Effector memory CD8-positive, alpha-beta T cell (primary cell): Measurements from ENCODE around the gene DEF6.

ENCODE experiments used
- ATAC-seq: fragments of 150-1000 bp; cut with Tn5 transposase; replicated peaks from 2 replicates; pipeline ENCODE4 v1.10.0; 2021; ENCODE audit warnings: mild to moderate bottlenecking, moderate library complexity
- DNase-seq, 3 experiments: peaks; one replicate each; pipeline ENCODE4 v3.0.0; 2021
- H3K27ac Mint-ChIP-seq, 2 donors: one replicate each; pipeline ENCODE4 v1.8.0; 2022; ENCODE audit warnings: mild to moderate bottlenecking in 2 of 2, mixed read lengths in 2 of 2, moderate library complexity in 2 of 2
- H3K27me3 Mint-ChIP-seq, 2 donors: one replicate each; pipeline ENCODE4 v1.8.0; 2022; ENCODE audit warnings: mixed read lengths in 2 of 2
- H3K36me3 Mint-ChIP-seq: one replicate; pipeline ENCODE4 v1.8.0; 2022; ENCODE audit warnings: mild to moderate bottlenecking, moderate library complexity, mixed read lengths; ENCODE audit not compliant: insufficient read depth
- H3K4me1 Mint-ChIP-seq, 2 donors: one replicate each; pipeline ENCODE4 v1.8.0; 2022; ENCODE audit warnings: low read depth in 2 of 2, mixed read lengths in 2 of 2
- H3K4me3 Mint-ChIP-seq, 2 donors: one replicate each; pipeline ENCODE4 v1.8.0; 2022; ENCODE audit warnings: mild to moderate bottlenecking in 2 of 2, mixed read lengths in 2 of 2, moderate library complexity in 2 of 2
- H3K9me3 Mint-ChIP-seq, 2 donors: one replicate each; pipeline ENCODE4 v1.8.0; 2022; ENCODE audit warnings: mixed read lengths in 2 of 2

Gene DEF6

DNA sequence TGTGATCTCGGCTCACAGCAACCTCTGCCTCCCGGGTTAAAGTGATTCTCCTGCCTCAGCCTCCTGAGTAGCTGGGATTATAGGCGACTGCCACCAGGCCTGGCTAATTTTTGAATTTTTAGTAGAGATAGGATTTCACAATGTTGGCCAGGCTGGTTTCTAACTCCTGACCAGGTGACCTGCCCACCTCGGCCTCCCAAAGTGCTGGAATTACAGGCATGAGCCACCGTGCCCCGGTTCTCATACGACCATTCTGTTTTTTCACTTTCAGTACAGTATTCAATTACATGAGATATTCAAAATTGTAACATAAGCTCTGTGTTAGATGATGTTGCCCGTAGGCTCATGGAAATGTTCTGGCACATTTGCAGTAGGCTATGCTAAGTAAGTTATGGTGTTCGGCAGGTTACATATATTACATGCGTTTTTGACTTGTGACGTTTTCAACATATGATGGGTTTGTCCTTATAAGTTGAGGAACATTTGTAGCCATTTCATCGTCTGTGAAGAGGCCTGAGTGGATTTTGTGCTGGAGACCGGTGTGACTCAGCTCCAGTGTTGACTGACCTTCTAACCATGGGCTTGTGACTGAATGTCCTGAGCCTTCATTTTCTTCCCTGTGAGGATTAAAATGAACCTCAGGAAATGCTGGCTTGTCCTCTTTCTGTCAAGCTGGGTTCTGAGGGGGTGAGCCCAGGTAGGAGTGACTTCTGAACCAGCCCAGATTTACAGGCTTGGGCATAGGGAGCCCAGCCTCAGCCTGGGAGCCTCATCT is 56.9 kb downstream of the DEF6 start:
- H3K27me3 Mint-ChIP-seq = no peaks in the 10 kb centered on the region
- DNase-seq = no peak
- no peaks in the 10 kb centered on the region for H3K9me3 Mint-ChIP-seq
- H3K4me3 Mint-ChIP-seq = no peak overlapping the region
- H3K4me1 Mint-ChIP-seq = peaks cover 17 to 24% of the 10 kb centered on the region in 2 donors
- no peak overlapping the region for H3K27ac Mint-ChIP-seq
- H3K36me3 Mint-ChIP-seq = peaks cover 52% of the 10 kb centered on the region
- ATAC-seq = no peak

DNA sequence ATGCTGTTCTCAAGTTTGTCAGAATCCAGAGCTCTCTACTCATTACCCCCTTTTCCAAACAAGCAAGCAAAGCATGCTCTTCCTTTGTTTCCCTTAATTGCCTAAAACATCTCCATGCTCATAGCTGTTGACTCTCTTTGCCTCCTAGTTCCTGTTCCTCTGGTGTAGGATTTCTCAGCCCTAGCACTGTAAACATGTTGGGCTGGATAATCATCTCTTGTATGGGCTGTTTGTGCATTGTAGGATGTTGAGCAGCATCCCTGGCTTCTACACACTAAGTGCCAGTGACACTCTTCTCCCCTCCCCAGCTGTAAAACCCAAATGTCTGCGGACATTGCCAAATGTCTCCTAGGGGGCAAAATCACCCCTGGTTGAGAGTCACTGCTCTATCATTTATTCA is 58.8 kb downstream of the DEF6 start:
- ATAC-seq (no peak), DNase-seq (no peak)
- Mint-ChIP-seq H3K27ac (peak overlapping the region in 1 of 2 donors; percentile 1), H3K9me3 (no peaks in the 10 kb centered on the region), H3K36me3 (peaks cover 41% of the 10 kb centered on the region), H3K27me3 (no peaks in the 10 kb centered on the region), H3K4me1 (peaks cover 18 to 31% of the 10 kb centered on the region in 2 donors), H3K4me3 (no peak overlapping the region)

DNA sequence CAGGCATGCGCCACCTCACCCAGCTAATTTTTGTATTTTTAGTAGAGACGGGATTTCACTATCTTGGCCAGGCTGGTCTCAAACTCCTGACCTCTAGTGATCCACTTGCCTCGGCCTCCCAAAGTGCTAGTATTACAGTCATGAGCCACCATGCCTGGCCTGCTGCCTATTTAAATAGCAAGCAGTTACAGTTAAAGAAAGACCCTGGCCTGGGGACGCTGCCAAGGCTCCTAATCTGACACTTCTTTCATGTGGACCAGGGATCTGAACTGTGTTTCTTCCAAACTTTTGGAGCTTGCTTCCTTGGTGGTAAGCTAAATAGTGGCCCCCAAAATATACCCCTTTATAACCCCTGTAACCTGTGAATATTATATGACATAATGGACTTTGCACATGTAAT is 60.1 kb downstream of the DEF6 start:
- peaks cover 18 to 38% of the 10 kb centered on the region in 2 donors for H3K4me1 Mint-ChIP-seq
- ATAC-seq = no peak
- H3K9me3 Mint-ChIP-seq = no peaks in the 10 kb centered on the region
- H3K27ac Mint-ChIP-seq = no peak overlapping the region
- no peaks in the 10 kb centered on the region for H3K27me3 Mint-ChIP-seq
- H3K4me3 Mint-ChIP-seq = no peak overlapping the region
- H3K36me3 Mint-ChIP-seq = peaks cover 28% of the 10 kb centered on the region
- DNase-seq = no peak

DNA sequence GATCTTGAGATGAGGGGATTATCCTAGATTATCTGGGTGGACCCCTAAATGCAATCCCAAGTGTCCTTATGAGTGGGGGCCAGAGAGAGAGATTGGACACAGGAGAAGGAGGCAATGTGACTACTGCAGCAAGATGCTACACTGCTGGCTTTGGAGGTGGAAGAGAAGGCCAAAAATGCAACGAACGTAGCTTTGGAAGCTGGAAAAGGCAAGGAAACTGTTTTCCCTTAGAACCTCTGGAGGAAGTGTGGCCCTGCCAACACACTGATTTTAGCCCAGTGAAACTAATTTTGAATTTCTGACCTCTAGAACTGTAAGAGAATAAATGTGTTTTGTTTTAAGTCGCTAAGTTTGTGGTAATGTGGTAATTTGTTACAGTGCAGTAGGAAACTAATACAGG is 60.5 kb downstream of the DEF6 start:
- no peaks in the 10 kb centered on the region for H3K9me3 Mint-ChIP-seq
- DNase-seq (no peak), ATAC-seq (no peak)
- no peaks in the 10 kb centered on the region for H3K27me3 Mint-ChIP-seq
- H3K4me1 Mint-ChIP-seq = peaks cover 20 to 36% of the 10 kb centered on the region in 2 donors
- H3K27ac Mint-ChIP-seq = peak overlapping the region in 1 of 2 donors; percentile 82
- H3K4me3 Mint-ChIP-seq = no peak overlapping the region
- peaks cover 25% of the 10 kb centered on the region for H3K36me3 Mint-ChIP-seq

DNA sequence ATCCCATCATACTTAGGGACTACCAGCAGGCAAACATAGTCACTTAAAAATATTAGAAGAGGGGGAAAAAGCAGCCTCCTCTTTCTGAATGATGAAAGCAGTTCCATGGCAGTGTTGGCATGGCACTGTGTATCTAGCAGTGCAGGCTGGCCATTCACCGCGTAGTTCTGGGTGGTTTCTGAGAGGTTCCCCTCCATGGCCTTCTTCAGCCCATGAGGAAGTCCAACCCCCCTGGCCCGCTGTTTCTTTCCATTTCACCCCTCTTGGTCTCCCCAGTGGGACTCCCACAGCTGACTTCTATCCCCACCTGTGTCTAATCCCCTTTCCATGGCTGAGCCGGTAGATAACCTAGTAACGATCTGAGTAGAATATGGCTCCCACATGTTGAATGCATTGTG is 61.7 kb downstream of the DEF6 start:
- DNase-seq (no peak), ATAC-seq (no peak)
- Mint-ChIP-seq H3K4me1 (peaks cover 22 to 35% of the 10 kb centered on the region in 2 donors), H3K36me3 (peaks cover 13% of the 10 kb centered on the region), H3K4me3 (no peak overlapping the region), H3K9me3 (no peaks in the 10 kb centered on the region), H3K27me3 (no peaks in the 10 kb centered on the region), H3K27ac (peak overlapping the region; percentile 52 to 62)

DNA sequence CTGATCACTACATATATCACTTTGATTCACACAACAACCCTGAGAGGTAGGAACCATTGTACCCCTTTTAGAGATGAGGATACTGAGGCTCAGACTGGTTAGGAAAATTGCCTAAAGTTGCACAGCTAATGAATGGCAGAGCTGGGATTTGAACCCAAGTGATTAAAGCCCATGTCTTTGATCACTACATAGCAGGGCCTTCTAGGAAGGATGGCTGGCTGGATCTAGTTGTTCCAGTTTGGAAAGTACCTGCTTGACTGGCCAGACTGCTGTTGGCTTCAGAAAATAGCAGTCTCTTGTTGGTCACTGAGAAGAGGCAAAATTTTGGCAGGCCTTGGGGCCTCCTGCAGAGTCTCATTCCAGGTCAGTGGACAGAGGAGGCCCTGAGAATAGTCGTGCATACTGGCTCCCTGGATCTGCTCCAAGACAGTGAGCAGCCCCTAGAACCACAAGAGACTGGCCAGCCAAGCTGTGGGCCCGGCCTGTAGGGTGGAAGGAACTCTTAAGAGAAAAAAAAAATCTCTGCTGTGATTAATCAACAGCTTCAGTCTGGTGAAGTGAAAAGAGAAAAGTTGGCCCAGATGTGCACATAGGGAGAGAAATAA is 62.2 kb downstream of the DEF6 start:
- H3K36me3 Mint-ChIP-seq = peaks cover 15% of the 10 kb centered on the region
- H3K4me3 Mint-ChIP-seq = no peak overlapping the region
- peaks cover 22 to 35% of the 10 kb centered on the region in 2 donors for H3K4me1 Mint-ChIP-seq
- peak overlapping the region; percentile 52 to 62 for H3K27ac Mint-ChIP-seq
- ATAC-seq = no peak
- no peak for DNase-seq
- no peaks in the 10 kb centered on the region for H3K27me3 Mint-ChIP-seq
- H3K9me3 Mint-ChIP-seq = no peaks in the 10 kb centered on the region

DNA sequence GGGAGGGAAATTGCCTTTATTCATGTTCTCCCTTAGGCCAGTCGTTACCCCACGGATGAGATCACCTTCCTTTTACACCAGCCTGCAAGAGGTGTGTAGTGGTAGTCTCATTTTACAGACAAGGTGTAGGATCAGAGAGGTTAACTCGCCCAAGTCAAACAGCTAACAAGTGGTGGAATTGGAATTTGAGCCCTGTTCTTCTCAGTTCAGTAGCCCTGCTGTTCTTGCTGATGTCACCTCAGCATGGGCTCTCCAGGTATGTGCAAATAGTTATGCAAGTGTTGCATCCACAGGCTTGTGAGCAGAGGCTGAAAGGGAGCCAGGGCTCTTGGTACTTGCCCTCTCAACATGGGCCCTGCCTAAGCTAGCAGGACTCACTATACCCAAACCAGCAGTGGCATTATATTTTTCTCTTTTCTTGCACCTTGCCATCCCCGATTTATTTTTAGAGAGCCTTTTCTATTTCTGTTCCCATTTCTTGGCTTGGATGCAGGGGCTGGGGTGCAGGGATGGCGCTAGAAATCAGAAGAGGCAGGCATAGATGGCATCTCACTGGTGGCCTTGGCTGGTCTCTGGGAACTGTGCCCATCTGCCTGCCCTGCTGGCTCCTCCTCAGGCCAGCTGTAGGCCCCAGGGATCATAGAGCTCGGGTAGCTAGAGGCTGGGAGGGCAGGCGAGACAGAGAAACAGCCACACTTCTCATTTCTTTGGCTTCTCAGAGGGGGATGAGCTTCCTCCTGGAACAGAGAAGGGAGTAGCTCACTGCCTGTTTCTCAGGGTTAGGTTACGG is 62.9 kb downstream of the DEF6 start:
- no peak for ATAC-seq
- peaks cover 15% of the 10 kb centered on the region for H3K36me3 Mint-ChIP-seq
- no peaks in the 10 kb centered on the region for H3K9me3 Mint-ChIP-seq
- H3K4me3 Mint-ChIP-seq = no peak overlapping the region
- no peaks in the 10 kb centered on the region for H3K27me3 Mint-ChIP-seq
- no peak for DNase-seq
- H3K27ac Mint-ChIP-seq = peak overlapping the region in 1 of 2 donors; percentile 62
- peaks cover 24 to 35% of the 10 kb centered on the region in 2 donors for H3K4me1 Mint-ChIP-seq

DNA sequence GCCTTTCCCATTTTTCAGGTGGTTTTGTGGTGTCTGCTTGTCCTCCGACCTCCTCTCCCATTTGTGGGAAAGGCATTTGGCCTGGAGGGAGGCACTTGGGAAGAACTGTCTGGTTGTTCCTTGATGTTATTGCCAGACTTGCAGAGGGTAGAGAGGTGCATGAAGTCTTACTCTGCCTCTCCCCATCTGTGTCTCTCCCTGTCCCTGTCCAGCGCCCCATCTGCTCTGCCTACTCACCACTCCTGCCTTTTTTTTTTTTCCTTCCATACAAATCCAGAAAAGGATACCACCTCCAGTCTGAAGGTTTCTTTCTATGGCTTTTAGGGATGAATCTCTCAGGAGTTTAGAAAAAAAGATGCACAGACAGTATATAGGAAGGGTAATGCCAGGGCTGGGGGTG is 64.6 kb downstream of the DEF6 start:
- Mint-ChIP-seq H3K36me3 (peaks cover 8% of the 10 kb centered on the region), H3K27me3 (no peaks in the 10 kb centered on the region), H3K4me1 (peaks cover 23 to 40% of the 10 kb centered on the region in 2 donors), H3K9me3 (no peaks in the 10 kb centered on the region), H3K27ac (peak overlapping the region in 1 of 2 donors; percentile 13), H3K4me3 (no peak overlapping the region)
- ATAC-seq (no peak), DNase-seq (no peak)

DNA sequence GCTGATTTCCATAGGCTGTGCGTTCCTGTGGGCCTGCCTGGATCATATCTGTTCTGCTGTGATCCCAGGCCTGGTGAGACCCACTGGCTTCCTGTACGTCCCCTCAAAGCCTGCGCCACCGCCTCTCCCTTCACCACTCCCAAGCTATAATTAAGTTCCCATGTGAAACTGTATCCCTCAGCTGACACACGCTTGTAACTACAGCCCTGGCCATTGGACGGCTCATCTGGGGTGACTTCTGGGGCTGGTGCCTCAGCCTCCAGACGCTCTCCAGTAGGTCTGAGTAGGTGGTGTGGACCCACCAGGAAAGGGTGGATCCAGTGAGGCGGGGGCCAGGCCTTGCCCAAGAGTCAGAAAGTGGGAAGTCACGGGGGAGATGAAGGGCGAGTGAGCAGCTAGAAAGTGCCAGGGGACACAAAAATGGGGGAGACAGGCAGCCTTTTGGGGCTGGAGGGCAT is 65.7 kb downstream of the DEF6 start:
- H3K27ac Mint-ChIP-seq = peak overlapping the region in 1 of 2 donors; percentile 13

DNA sequence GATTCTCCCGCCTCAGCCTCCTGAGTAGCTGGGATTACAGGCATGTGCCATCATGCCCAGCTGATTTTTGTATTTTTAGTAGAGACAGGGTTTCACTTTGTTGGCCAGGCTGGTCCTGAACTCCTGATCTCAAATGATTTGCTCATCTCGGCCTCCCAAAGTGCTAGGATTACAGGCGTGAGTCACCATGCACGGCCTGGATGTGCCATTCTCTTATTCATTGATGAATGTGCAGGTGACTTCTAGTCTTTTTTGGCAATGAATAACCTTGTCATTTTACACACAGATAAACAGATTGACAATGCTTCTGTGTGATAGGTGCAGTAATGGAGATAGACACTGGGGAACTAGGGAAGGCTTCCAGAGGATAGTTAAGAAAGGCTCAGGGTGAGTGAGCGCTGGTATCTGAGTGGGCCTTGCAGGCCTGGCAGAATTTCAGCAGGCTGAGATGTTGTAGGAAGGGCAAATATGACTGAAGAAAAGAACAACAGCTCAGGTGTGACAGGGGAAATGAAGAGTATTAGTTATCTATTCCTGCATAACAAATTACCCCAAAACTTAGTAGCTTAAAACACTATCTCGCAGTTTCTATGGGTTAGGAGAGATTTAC is 68.1 kb downstream of the DEF6 start:
- no peaks in the 10 kb centered on the region for H3K27me3 Mint-ChIP-seq
- no peak for ATAC-seq
- no peaks in the 10 kb centered on the region for H3K9me3 Mint-ChIP-seq
- H3K36me3 Mint-ChIP-seq = peaks cover 5% of the 10 kb centered on the region
- DNase-seq = no peak
- H3K4me1 Mint-ChIP-seq = peaks cover 33 to 41% of the 10 kb centered on the region in 2 donors
- no peak overlapping the region for H3K27ac Mint-ChIP-seq
- no peak overlapping the region for H3K4me3 Mint-ChIP-seq

More for the DNA sequence above, 65.7 kb downstream of the DEF6 start:
- ATAC-seq = no peak
- H3K27me3 Mint-ChIP-seq = no peaks in the 10 kb centered on the region
- no peaks in the 10 kb centered on the region for H3K9me3 Mint-ChIP-seq
- H3K4me3 Mint-ChIP-seq = no peak overlapping the region
- no peak for DNase-seq
- peaks cover 26 to 34% of the 10 kb centered on the region in 2 donors for H3K4me1 Mint-ChIP-seq
- peaks cover 8% of the 10 kb centered on the region for H3K36me3 Mint-ChIP-seq

DNA sequence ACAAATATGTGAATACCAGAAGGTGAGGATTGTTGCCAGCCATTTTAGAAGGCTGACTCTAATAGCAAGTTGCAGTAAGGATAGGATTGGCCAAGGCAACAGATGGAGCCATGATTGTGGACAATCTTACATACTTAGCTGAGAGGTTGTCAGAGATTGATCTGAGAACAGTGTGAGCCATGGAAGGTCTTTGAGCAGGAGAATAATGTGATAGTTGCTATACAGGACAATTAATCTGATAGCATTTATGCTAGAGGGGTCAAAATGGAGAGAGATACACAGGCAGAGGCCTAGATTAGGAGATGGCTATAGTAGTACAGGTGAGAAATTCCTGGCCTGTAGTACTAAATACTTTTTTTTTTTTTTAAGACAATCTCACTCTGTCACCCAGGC is 68.6 kb downstream of the DEF6 start:
- DNase-seq (no peak), ATAC-seq (no peak)
- Mint-ChIP-seq H3K4me3 (no peak overlapping the region), H3K9me3 (no peaks in the 10 kb centered on the region), H3K36me3 (peaks cover 4% of the 10 kb centered on the region), H3K27ac (no peak overlapping the region), H3K4me1 (peaks cover 38 to 40% of the 10 kb centered on the region in 2 donors), H3K27me3 (no peaks in the 10 kb centered on the region)

DNA sequence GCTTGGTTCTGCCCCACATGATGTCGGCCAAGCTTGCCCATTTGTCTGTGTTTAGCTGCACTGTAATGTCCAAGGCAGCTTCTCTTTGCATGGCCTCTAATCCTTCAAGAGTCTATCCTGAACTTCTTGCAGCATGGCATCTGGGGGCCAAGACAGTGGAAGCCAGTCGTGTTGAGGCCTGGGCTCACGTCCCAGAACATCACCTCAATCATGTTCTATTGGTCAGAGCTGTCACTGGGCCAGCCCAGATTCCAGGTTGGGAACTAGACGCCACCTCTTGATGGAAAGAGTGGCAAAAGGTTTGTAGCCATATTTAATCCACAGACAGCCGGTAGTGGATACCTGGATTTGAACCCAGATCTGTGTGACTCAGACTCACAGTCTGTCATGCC is 70.0 kb downstream of the DEF6 start:
- H3K27ac Mint-ChIP-seq = no peak overlapping the region
- peaks cover 4% of the 10 kb centered on the region for H3K36me3 Mint-ChIP-seq
- no peaks in the 10 kb centered on the region for H3K27me3 Mint-ChIP-seq
- H3K4me1 Mint-ChIP-seq = peaks cover 36 to 46% of the 10 kb centered on the region in 2 donors
- H3K4me3 Mint-ChIP-seq = no peak overlapping the region
- DNase-seq (no peak), ATAC-seq (no peak)
- H3K9me3 Mint-ChIP-seq = no peaks in the 10 kb centered on the region
